Measurements from ENCODE around the gene CCT6A.

Gene CCT6A

DNA sequence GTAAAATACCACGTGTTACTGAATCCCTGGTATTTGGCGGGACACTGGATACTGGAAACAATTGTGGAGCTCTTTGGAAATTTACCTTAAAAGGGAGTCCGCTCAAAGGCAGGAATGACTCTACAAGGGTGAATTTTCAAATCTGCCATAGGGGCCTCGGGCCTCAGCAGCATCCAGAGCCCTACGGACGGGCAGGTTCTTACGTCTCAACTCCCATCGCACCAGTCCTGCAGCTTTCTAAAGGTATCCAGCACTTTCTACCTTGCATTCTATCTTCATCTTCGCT is 569 bp upstream of the CCT6A start:
- H3K9me2 ChIP-seq (replicated peaks; ENCODE audit: insufficient read depth, low read length): no peaks in the 10 kb centered on the region
- H4K20me1 ChIP-seq (ENCODE audit: insufficient read depth, low read length): no peaks in the 10 kb centered on the region; the same call in 1 of the 2 replicates
- no peaks in the 10 kb centered on the region for H3K27me3 ChIP-seq (replicated peaks; ENCODE audit: insufficient read depth, low read length)
- H3K4me3 ChIP-seq (ENCODE audit: low read length): peak overlapping the region; percentile 76
- TF ChIP-seq, protein P1, sequence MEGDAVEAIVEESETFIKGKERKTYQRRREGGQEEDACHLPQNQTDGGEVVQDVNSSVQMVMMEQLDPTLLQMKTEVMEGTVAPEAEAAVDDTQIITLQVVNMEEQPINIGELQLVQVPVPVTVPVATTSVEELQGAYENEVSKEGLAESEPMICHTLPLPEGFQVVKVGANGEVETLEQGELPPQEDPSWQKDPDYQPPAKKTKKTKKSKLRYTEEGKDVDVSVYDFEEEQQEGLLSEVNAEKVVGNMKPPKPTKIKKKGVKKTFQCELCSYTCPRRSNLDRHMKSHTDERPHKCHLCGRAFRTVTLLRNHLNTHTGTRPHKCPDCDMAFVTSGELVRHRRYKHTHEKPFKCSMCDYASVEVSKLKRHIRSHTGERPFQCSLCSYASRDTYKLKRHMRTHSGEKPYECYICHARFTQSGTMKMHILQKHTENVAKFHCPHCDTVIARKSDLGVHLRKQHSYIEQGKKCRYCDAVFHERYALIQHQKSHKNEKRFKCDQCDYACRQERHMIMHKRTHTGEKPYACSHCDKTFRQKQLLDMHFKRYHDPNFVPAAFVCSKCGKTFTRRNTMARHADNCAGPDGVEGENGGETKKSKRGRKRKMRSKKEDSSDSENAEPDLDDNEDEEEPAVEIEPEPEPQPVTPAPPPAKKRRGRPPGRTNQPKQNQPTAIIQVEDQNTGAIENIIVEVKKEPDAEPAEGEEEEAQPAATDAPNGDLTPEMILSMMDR (IDR thresholded peaks at IDR 0.05; ENCODE audit: low read length): no peak
- TF ChIP-seq EZH2 (optimal IDR thresholded peaks at IDR 0.05; ENCODE audit: low read depth, low read length) (no peak), EZH2phosphoT487 (IDR thresholded peaks at IDR 0.05; ENCODE audit: low read length) (no peak)
- no peak for DNase-seq
- no peaks in the 10 kb centered on the region for H3K9me3 ChIP-seq (replicated peaks; ENCODE audit: insufficient read depth, low read length)
- H3K4me2 ChIP-seq (ENCODE audit: low read depth, low read length): peak overlapping the region; percentile 57; the same call in 1 of the 2 replicates
- peaks cover 15% of the 10 kb centered on the region for H3K36me3 ChIP-seq (replicated peaks; ENCODE audit: insufficient read depth, low read length)
- H3K4me1 ChIP-seq (ENCODE audit: low read length): peaks cover 10% of the 10 kb centered on the region
- H2AFZ ChIP-seq (ENCODE audit: low read length): peak overlapping the region; percentile 89
- peaks cover 8% of the 10 kb centered on the region; the same call in 1 of the 2 replicates for H3F3A ChIP-seq (ENCODE audit: insufficient read depth, low read length)
- H3K27ac ChIP-seq (ENCODE audit: low read length): peak overlapping the region; percentile 56; the same call in 1 of the 2 replicates
- peaks cover 58% of the 10 kb centered on the region for H3K79me2 ChIP-seq (ENCODE audit: low read length)
- H3K9ac ChIP-seq (ENCODE audit: low read length): peak overlapping the region; percentile 76

DNA sequence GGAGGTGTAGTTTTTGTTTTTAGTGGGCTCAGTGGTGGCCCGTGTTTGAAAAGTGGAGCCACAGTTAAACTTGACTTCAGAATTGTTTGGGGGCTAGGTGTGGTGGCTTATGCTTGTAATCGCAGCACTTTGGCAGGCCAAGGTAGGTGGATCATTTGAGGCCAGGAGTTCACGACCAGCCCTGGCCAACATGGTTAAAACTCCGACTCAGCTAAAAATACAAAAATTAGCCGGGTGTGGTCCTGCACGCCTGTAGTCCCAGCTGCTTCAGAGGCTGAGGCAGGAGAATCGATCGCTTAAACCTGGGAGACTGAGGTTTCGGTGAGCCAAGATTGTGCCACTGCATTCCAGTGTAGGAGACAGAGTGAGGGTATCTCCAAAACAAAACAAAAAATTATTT is 1.8 kb downstream of the CCT6A start:
- Histone ChIP-seq H3K4me3 (ENCODE audit: low read length) (no peak overlapping the region), H3K27ac (ENCODE audit: low read length) (no peak overlapping the region), H3K36me3 (replicated peaks; ENCODE audit: insufficient read depth, low read length) (peaks cover 27% of the 10 kb centered on the region), H3K79me2 (ENCODE audit: low read length) (peaks cover 79% of the 10 kb centered on the region), H3K27me3 (replicated peaks; ENCODE audit: insufficient read depth, low read length) (no peaks in the 10 kb centered on the region), H3K4me2 (ENCODE audit: low read depth, low read length) (peak overlapping the region; percentile 57; the same call in 1 of the 2 replicates), H2AFZ (ENCODE audit: low read length) (no peak overlapping the region), H3K9me2 (replicated peaks; ENCODE audit: insufficient read depth, low read length) (no peaks in the 10 kb centered on the region), H3F3A (ENCODE audit: insufficient read depth, low read length) (peaks cover 8% of the 10 kb centered on the region; the same call in 1 of the 2 replicates), H3K9me3 (replicated peaks; ENCODE audit: insufficient read depth, low read length) (no peaks in the 10 kb centered on the region), H3K4me1 (ENCODE audit: low read length) (peaks cover 10% of the 10 kb centered on the region), H4K20me1 (ENCODE audit: insufficient read depth, low read length) (no peaks in the 10 kb centered on the region; the same call in 1 of the 2 replicates), H3K9ac (ENCODE audit: low read length) (no peak overlapping the region; the same call in 1 of the 2 replicates)
- DNase-seq: no peak
- TF ChIP-seq EZH2phosphoT487 (IDR thresholded peaks at IDR 0.05; ENCODE audit: low read length) (no peak), EZH2 (optimal IDR thresholded peaks at IDR 0.05; ENCODE audit: low read depth, low read length) (no peak)
- TF ChIP-seq, protein P1 (IDR thresholded peaks at IDR 0.05; ENCODE audit: low read length): no peak

DNA sequence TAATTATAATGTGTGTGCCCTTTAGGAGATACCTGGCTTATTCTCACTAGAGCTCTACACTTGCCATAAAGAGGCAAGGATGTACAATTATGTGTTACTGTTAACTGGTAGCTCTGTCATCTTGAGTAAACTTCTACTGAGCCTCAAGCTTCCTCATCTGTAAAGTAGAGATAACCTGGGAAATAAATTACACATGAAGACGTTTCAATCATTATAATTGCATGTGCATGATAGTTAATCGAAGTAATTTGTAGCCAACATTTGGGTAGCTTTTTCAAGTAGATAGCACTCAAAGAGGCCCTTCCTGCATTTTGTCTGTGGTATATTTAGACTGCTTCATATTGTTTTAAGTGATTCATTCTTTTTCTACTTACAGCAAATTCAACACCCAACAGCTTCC is 2.4 kb downstream of the CCT6A start:
- Histone ChIP-seq H3K27me3 (replicated peaks; ENCODE audit: insufficient read depth, low read length) (no peaks in the 10 kb centered on the region), H3K9ac (ENCODE audit: low read length) (no peak overlapping the region), H3F3A (ENCODE audit: insufficient read depth, low read length) (peaks cover 6% of the 10 kb centered on the region; the same call in 1 of the 2 replicates), H3K4me2 (ENCODE audit: low read depth, low read length) (no peak overlapping the region), H3K9me2 (replicated peaks; ENCODE audit: insufficient read depth, low read length) (no peaks in the 10 kb centered on the region), H2AFZ (ENCODE audit: low read length) (no peak overlapping the region), H3K27ac (ENCODE audit: low read length) (no peak overlapping the region), H3K36me3 (replicated peaks; ENCODE audit: insufficient read depth, low read length) (peaks cover 32% of the 10 kb centered on the region), H3K9me3 (replicated peaks; ENCODE audit: insufficient read depth, low read length) (no peaks in the 10 kb centered on the region), H3K4me3 (ENCODE audit: low read length) (no peak overlapping the region), H3K79me2 (ENCODE audit: low read length) (peaks cover 83% of the 10 kb centered on the region), H4K20me1 (ENCODE audit: insufficient read depth, low read length) (no peaks in the 10 kb centered on the region; the same call in 1 of the 2 replicates), H3K4me1 (ENCODE audit: low read length) (peaks cover 10% of the 10 kb centered on the region)
- no peak for TF ChIP-seq EZH2phosphoT487 (IDR thresholded peaks at IDR 0.05; ENCODE audit: low read length)
- TF ChIP-seq, protein P1 (IDR thresholded peaks at IDR 0.05; ENCODE audit: low read length): no peak
- DNase-seq: no peak

All from MM.1S (cell line).